GM12878 (cell line): ENCODE results near the gene SCAMP4. TPM values are rescaled to one million over a fixed set of nuclear protein-coding genes. Genes with fewer than 3 reads are reported as not detected.

Experiments
- BCL11A ChIP-seq: IDR thresholded peaks from 2 replicates; pipeline ENCODE4 v1.6.1; 2011; ENCODE audit warnings: low read depth, low read length
- CHD1 ChIP-seq: IDR thresholded peaks from 2 replicates; pipeline ENCODE4 v1.6.1; 2012; ENCODE audit warnings: low read depth, low read length, improper control_type of control experiment
- CREM ChIP-seq: IDR thresholded peaks from 2 replicates; pipeline ENCODE4 v1.6.1; 2014; ENCODE audit warnings: antibody characterized with exemption, low read depth
- DPF2 ChIP-seq: fragments of 450-650 bp; IDR thresholded peaks from 2 replicates; pipeline ENCODE4 v1.6.1; 2017; ENCODE audit warnings: mild to moderate bottlenecking
- GATAD2B ChIP-seq: fragments of 450-650 bp; conservative IDR thresholded peaks from 2 replicates; pipeline ENCODE4 v1.6.1; 2017; ENCODE audit warnings: low read depth, mild to moderate bottlenecking, moderate library complexity
- IRF4 ChIP-seq: IDR thresholded peaks from 2 replicates; pipeline ENCODE4 v1.6.1; 2011; ENCODE audit warnings: low read depth, low read length
- KAT2A ChIP-seq: conservative IDR thresholded peaks from 2 replicates; pipeline ENCODE4 v1.6.1; 2011; ENCODE audit warnings: low read depth, low read length; ENCODE audit not compliant: control insufficient read depth
- MEF2B ChIP-seq: fragments of 450-650 bp; IDR thresholded peaks from 2 replicates; pipeline ENCODE4 v1.6.1; 2018; ENCODE audit warnings: mild to moderate bottlenecking, moderate library complexity; ENCODE audit not compliant: partially characterized antibody, poor library complexity, severe bottlenecking
- MXI1 ChIP-seq: fragments of 150-350 bp; IDR thresholded peaks from 2 replicates; pipeline ENCODE4 v1.6.1; 2011; ENCODE audit warnings: low read depth, mild to moderate bottlenecking, inconsistent platforms, low read length, improper control_type of control experiment
- NFXL1 ChIP-seq: fragments of 450-650 bp; IDR thresholded peaks from 2 replicates; pipeline ENCODE4 v1.6.1; 2017; ENCODE audit warnings: antibody characterized with exemption, mild to moderate bottlenecking, borderline replicate concordance
- NFYB ChIP-seq: IDR thresholded peaks from 2 replicates; pipeline ENCODE4 v1.6.1; 2011; ENCODE audit warnings: low read depth, mild to moderate bottlenecking, low read length, improper control_type of control experiment, moderate library complexity; ENCODE audit not compliant: insufficient read depth
- RELA ChIP-seq: fragments of 450-650 bp; IDR thresholded peaks from 2 replicates; pipeline ENCODE4 v1.8.0; 2014; ENCODE audit warnings: borderline replicate concordance; ENCODE audit not compliant: partially characterized antibody
- SMAD5 ChIP-seq: IDR thresholded peaks from 2 replicates; pipeline ENCODE4 v1.6.1; 2016; ENCODE audit warnings: antibody characterized with exemption, low read depth
- SRF ChIP-seq, 2 experiments: IDR thresholded peaks; 2 replicates each; pipeline ENCODE4 v1.6.1; 2011; ENCODE audit warnings: low read depth in 2 of 2, low read length in 2 of 2, mild to moderate bottlenecking in 1 of 2, moderate library complexity in 1 of 2
- TBL1XR1 ChIP-seq: IDR thresholded peaks from 2 replicates; pipeline ENCODE4 v1.6.1; 2012; ENCODE audit warnings: low read depth, low read length, improper control_type of control experiment
- TCF3 ChIP-seq: IDR thresholded peaks from 2 replicates; pipeline ENCODE4 v1.6.1; 2012; ENCODE audit warnings: low read depth, mild to moderate bottlenecking, low read length, borderline replicate concordance; ENCODE audit not compliant: insufficient read depth
- YY1 ChIP-seq: IDR thresholded peaks from 2 replicates; pipeline ENCODE4 v1.6.1; 2011; ENCODE audit warnings: low read depth, mild to moderate bottlenecking, low read length
- ZNF207 ChIP-seq: fragments of 450-650 bp; IDR thresholded peaks from 2 replicates; pipeline ENCODE4 v1.6.1; 2014; ENCODE audit warnings: antibody characterized with exemption, mild to moderate bottlenecking, borderline replicate concordance
- ZNF24 ChIP-seq: fragments of 450-650 bp; IDR thresholded peaks from 2 replicates; pipeline ENCODE4 v1.6.1; 2017; ENCODE audit warnings: antibody characterized with exemption, mild to moderate bottlenecking
- polyA plus RNA-seq, 11 experiments: library from polyadenylated mRNA; depleted of rRNA in 4 of 11; unstranded in 6 of 11; stranded (reverse) in 5 of 11; fragments of >200 nt; fragmentation: Nextera tagmentation in 4 of 11; fragmentation: Illumina TruSeq in 1 of 11; extraction: Ambion mirVana in 4 of 11; extraction: Trizol in 1 of 11; gene quantifications; 1 replicate in 1 of 11; 2 replicates in 10 of 11; pipeline versions ENCODE4 v1.2.1 to v1.2.3, GENCODE V29; 2011 to 2016; ENCODE audit warnings: inconsistent platforms in 2 of 11, missing spikeins in 2 of 11, low read depth in 1 of 11
- total RNA-seq, 4 experiments: library from RNA; depleted of rRNA in 3 of 4; stranded (reverse); fragments of >200 nt in 3 of 4; fragmentation: Illumina TruSeq in 1 of 4; extraction: Trizol in 1 of 4; gene quantifications; 2 replicates each; pipeline versions ENCODE4 v1.2.1 to v1.2.3, GENCODE V29; 2013 to 2021
- TF ChIP-seq, protein P1 (sequence below): fragments of 450-650 bp; IDR thresholded peaks from 2 replicates; pipeline ENCODE4 v1.6.1; 2017; ENCODE audit warnings: mild to moderate bottlenecking, moderate library complexity
- TF ChIP-seq, protein P2 (sequence below): IDR thresholded peaks from 2 replicates; pipeline ENCODE4 v1.6.1; 2011; ENCODE audit warnings: low read depth, mild to moderate bottlenecking, low read length, moderate library complexity, borderline replicate concordance; ENCODE audit errors: extremely low read depth
- TF ChIP-seq, protein P3 (sequence below): fragments of 450-650 bp; IDR thresholded peaks from 2 replicates; pipeline ENCODE4 v1.6.1; 2016; ENCODE audit warnings: mild to moderate bottlenecking
- TF ChIP-seq, protein P4 (sequence below): IDR thresholded peaks from 2 replicates; pipeline ENCODE4 v1.6.1; 2012; ENCODE audit warnings: low read length, inconsistent platforms

The SCAMP4 gene
- total and polyA plus RNA-seq, 10 of the 15 experiments (the other 5 are each of a cell fraction or from before 2014, with no cell fraction given), result 0.63 to 34.7 (median 12.8) TPM

DNA sequence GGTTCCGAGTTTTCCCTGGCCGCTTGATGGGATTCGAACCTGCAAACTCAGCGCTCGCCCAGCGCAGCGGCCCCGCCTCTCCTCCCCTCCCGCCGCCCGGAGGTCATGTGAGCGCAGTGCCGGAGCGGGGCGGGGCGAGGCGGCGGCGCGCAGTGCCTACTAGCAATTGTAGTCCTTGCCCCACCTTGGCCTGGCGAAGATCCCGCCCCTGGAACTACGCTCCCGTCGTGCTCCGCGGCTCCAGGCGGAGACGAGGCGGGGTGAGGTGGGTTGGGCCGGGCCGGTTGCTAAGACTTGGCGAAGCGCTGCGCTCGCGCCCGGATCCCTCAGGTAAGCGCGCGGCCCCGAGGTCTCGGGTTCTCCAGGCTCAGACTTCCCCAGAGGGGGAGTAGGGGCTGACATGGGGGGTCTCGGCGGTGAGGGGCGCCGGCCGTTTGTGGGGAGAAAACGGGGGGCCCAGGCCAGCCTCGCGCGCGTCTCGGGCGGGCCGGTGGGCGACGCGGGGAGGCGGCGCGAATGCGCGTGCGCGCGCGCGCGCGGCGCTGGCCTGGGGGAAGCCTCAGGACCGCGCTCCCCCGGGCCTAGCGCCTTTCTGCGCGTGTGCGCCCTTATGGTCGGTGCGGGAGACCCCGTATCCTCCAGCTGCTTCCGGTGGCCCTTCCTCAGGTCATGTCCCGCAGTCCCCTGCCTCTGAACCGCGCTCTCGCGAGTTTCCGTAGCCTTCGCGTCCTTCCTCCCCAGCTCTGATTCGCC, at the start of gene SCAMP4, which contains the start of gene ADAT3 (continued):
- TF ChIP-seq, protein P1, sequence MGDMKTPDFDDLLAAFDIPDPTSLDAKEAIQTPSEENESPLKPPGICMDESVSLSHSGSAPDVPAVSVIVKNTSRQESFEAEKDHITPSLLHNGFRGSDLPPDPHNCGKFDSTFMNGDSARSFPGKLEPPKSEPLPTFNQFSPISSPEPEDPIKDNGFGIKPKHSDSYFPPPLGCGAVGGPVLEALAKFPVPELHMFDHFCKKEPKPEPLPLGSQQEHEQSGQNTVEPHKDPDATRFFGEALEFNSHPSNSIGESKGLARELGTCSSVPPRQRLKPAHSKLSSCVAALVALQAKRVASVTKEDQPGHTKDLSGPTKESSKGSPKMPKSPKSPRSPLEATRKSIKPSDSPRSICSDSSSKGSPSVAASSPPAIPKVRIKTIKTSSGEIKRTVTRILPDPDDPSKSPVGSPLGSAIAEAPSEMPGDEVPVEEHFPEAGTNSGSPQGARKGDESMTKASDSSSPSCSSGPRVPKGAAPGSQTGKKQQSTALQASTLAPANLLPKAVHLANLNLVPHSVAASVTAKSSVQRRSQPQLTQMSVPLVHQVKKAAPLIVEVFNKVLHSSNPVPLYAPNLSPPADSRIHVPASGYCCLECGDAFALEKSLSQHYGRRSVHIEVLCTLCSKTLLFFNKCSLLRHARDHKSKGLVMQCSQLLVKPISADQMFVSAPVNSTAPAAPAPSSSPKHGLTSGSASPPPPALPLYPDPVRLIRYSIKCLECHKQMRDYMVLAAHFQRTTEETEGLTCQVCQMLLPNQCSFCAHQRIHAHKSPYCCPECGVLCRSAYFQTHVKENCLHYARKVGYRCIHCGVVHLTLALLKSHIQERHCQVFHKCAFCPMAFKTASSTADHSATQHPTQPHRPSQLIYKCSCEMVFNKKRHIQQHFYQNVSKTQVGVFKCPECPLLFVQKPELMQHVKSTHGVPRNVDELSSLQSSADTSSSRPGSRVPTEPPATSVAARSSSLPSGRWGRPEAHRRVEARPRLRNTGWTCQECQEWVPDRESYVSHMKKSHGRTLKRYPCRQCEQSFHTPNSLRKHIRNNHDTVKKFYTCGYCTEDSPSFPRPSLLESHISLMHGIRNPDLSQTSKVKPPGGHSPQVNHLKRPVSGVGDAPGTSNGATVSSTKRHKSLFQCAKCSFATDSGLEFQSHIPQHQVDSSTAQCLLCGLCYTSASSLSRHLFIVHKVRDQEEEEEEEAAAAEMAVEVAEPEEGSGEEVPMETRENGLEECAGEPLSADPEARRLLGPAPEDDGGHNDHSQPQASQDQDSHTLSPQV, result peak; percentile 69; the same call in 1 of the 2 replicates
- TF ChIP-seq, protein P2, sequence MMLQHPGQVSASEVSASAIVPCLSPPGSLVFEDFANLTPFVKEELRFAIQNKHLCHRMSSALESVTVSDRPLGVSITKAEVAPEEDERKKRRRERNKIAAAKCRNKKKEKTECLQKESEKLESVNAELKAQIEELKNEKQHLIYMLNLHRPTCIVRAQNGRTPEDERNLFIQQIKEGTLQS, result peak; percentile 62; the same call in 1 of the 2 replicates
- TF ChIP-seq RELA, result peak; percentile 48
- TF ChIP-seq YY1, result peak; percentile 69
- TF ChIP-seq CHD1, result peak; percentile 52; the same call in 1 of the 2 replicates
- peak; percentile 69 for TF ChIP-seq MXI1
- TF ChIP-seq MEF2B, result no peak
- TF ChIP-seq ZNF207, result 0 out of 2 replicates have a peak, but pooled peaks have one; percentile 70
- no peak for TF ChIP-seq ZNF24
- no peak for TF ChIP-seq TBL1XR1
- no peak for TF ChIP-seq NFXL1
- peak; percentile 50; the same call in 1 of the 2 replicates for TF ChIP-seq DPF2
- TF ChIP-seq BCL11A, result no peak
- TF ChIP-seq KAT2A, result no peak
- TF ChIP-seq, protein P3, sequence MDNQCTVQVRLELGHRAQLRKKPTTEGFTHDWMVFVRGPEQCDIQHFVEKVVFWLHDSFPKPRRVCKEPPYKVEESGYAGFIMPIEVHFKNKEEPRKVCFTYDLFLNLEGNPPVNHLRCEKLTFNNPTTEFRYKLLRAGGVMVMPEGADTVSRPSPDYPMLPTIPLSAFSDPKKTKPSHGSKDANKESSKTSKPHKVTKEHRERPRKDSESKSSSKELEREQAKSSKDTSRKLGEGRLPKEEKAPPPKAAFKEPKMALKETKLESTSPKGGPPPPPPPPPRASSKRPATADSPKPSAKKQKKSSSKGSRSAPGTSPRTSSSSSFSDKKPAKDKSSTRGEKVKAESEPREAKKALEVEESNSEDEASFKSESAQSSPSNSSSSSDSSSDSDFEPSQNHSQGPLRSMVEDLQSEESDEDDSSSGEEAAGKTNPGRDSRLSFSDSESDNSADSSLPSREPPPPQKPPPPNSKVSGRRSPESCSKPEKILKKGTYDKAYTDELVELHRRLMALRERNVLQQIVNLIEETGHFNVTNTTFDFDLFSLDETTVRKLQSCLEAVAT, result 0 out of 2 replicates have a peak, but pooled peaks have one; percentile 57
- peak in 1 of 2 experiments; percentile 32; a peak in 1 of 4 replicates for TF ChIP-seq SRF (IDR thresholded peaks at IDR 0.05; ENCODE audit: low read depth in 2 of 2, low read length in 2 of 2)
- peak; percentile 90 for TF ChIP-seq GATAD2B
- TF ChIP-seq, protein P4, sequence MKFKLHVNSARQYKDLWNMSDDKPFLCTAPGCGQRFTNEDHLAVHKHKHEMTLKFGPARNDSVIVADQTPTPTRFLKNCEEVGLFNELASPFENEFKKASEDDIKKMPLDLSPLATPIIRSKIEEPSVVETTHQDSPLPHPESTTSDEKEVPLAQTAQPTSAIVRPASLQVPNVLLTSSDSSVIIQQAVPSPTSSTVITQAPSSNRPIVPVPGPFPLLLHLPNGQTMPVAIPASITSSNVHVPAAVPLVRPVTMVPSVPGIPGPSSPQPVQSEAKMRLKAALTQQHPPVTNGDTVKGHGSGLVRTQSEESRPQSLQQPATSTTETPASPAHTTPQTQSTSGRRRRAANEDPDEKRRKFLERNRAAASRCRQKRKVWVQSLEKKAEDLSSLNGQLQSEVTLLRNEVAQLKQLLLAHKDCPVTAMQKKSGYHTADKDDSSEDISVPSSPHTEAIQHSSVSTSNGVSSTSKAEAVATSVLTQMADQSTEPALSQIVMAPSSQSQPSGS, result no peak
- TF ChIP-seq SMAD5, result no peak
- peak; percentile 85 for TF ChIP-seq CREM
- peak; percentile 43; the same call in 1 of the 2 replicates for TF ChIP-seq IRF4
- TF ChIP-seq TCF3, result peak; percentile 89
- no peak for TF ChIP-seq NFYB
